GM04503 (cell line): Measurements from ENCODE around the gene CAMTA1.

Experiments
- DNase-seq: peaks from one replicate; pipeline ENCODE4 v3.0.0-alpha.2; 2012; ENCODE audit warnings: low read depth

Gene CAMTA1

DNA sequence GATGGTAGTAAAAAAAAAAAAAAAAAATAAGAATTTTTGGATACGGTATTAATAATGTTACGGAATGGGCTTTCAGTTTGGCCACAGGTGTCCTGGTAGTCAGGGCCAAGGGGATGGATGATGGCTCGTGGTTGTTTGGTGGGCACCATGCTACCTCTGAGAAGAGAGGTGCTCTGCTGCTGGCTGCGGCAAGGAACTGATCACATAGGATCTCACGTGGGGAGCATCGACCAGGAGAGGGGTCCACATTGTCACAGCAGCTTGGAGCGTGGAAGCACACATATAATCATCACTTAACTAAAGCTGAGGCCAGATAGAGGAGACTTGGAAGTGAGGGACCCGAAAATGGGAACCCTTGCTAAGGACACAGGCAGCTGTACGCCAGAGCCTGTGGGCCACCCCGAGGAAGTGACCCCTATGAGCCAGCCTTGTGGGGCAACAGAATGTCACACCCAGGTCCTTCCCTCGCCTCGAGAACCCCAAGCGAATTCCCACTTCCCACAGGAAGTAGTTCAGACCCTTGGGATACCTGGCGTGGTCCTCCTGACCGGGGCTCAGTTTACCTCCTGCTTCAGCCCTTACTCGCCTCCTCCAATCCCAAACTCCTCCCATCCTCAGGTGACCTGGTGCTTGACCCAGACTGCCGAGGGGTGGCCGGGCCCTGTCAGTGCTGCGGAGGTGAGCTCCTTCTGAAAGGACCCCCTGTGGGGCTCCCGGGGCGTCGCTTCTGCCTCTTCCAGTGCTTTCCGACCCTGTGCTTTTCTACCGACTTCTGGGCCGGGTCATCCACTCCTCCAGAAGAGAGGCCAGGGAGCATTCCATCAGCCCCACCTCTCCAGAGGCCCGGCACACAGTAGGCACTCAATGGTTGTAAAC is 222.0 kb downstream of the CAMTA1 start:
- DNase-seq = no peak

DNA sequence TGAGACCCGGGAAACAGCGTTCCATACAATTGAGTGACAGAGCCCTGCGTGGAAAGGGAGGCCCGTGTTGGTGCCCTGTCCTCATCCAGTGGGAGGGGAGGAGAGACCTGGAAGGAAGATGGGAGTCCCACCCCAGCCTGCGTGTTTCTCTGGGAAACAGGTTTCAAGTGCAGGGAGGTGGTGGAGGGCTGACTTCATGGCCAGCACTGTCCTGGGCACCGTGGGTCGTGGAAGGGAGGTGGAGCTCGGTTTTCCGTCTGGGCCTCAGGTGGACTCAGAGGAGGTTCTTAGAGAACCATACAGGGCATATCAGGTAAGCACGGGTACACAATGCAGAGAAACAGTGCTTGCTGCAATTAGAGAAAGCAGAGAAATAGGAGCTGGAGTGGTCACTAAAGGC is 222.6 kb downstream of the CAMTA1 start:
- DNase-seq = no peak

DNA sequence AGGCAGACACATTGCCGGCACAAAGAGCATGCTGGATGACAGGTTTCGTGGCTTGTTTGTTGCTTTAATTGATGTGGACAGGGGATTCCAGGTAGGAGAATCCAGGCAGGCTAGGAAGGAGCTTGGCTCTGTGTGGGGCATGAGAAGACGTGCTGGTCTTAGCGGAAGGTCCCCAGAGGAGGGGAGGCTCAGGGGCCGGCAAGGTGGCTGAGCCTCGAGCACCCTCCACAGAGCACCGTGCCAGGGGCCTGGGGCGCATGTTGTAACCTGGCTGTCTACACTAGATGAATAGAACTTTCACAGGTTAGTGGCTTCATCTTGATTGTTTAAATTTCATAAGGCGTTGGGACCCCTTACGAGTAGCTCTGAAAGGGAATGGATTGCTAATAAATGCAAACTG is 223.1 kb downstream of the CAMTA1 start:
- no peak for DNase-seq

DNA sequence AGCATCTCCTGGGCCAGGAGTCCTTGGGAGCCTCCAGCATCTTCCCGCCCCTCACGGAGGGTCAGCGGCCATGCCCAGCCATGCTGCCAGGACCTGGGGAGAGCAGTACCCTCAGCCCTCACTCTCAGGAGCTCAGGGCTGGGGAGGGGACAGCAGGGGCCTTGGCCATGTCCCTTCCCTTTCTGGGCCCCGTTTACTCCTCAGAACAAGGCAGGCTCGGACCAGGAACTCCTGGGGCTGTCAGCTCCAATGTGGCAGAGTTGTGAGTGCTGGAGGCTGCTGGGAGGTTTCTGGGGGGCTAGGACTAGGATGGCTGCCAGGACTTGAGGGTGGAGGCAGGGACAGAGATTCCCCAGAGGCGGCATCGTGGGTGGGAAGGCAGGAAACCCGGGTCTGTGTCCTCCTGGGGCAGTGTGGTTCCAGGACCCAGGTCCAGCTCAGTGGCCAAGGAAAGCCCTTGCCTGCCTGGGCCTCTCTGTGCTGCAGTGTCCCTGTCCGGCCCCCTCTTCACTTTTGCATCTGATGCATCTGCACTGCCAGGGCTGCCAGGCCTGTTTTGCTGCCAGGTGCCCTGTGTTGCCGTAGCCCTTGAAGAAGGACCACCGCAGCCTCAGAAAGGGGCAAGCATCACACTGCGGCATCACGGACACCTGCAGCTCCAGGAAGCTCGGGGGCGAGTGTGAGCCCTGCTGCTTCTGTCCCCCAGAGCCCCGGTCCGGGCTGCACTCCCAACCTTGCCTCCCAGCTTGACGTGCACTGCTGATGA is 223.9 kb downstream of the CAMTA1 start:
- DNase-seq = no peak

DNA sequence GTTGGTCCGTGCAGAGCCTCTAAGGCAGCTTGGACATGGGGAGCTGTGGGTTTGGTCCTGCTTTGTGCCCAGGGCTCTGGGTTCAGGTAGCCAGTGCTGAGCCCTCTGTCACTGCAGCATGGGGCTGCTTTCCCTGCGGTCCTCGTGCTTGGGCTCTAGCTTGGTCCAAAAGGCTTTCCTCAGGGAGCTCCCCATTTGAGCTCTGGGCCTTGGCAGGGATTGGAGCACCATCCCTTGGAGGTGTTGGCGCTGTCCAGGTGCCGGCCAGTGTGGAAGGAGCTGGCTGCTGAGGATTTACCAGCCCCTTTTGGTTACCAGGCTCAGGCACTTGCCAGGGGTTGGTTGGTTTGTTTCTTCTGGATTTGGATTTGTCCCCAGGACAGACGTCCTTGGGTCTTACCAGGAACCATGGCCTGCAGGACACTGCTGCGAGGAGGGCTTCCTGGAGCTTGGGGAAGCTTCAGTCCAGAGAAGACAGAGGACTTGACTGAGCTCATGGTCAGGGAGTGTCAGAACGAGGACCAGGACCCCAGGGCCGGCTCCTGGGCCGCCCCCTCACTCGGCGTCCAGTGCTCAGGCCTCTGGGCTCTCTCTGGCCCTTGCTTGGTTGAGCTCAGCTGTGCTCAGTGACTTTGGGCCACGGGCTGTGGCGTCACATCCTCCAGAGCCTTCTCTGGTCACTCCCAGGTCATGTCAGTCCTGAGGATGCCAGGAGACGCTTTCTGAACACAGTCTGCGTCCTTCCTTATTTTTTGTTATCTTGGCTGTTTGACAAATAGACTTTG is 224.7 kb downstream of the CAMTA1 start:
- no peak for DNase-seq

DNA sequence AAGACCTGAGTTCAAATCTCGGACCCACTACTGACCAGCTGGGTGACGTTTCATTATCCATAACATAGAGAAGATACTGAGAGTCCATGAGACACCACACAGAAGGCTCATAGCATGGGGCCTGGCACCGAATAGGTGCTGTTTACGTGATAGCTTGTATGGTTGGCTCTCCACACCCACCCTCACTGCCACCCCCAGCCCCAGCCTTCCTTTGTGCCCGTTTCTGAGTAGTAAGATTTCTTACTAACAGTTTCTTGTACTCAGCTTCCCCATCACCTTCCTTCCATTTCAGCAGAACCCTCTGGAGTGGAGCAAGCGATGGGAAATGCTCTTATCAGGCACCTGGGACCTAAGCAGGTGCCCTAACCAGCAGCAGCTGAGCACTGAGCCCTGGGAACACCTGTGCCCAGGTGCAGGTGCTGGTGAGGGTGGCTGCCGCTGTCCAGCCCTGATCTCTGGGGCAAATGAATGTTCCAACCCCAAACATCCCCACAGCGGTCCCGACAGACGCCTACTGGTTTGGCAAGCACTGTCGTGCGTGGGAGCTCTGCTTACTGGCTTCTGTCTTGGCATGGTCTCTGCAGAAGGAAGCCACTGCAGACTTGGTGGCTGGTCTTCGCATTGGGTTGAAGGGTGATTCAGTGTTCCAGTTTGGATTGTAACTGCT is 225.4 kb downstream of the CAMTA1 start:
- DNase-seq = no peak

DNA sequence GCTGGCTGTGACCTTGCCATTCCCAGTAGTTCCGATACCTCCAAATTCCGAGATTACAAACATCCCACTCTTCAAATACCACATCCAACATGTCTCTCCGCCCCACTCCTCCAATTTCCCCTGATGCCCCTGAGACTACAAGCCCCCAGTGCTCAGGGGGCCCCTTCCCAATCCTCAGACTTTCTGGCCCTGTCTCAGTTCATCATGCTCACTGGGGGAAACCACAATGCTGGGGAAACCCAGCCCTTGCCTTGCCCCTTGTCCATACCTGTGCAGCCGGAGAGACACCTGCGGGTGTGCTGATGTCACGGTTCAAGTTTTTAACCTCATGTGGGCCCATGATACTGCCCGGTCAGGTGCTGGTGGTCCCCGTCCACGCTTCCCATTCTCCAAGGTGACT is 226.6 kb downstream of the CAMTA1 start:
- DNase-seq = no peak

DNA sequence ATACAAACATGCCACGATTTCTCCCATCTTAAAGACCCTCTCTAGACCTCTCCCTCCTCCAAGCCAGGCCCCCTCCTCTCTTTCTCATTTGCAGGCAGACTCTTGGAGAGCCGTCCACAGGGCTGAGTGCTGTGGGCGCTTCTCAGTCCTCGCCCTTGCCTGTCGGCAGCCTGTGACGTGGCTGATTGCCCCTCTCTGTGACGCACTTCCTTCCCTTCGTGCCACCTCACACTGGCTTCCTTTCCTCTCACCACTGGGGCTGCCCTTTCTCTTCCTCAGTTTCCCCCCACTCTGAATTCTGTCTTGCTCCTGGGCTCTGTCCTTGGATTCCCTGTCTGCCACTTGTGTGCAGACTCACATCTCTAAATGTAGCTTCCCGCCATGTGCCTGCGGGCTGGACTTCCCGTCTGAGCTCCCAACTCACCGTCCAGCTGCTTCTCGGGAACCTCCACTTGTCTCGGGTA is 227.2 kb downstream of the CAMTA1 start:
- DNase-seq = no peak

DNA sequence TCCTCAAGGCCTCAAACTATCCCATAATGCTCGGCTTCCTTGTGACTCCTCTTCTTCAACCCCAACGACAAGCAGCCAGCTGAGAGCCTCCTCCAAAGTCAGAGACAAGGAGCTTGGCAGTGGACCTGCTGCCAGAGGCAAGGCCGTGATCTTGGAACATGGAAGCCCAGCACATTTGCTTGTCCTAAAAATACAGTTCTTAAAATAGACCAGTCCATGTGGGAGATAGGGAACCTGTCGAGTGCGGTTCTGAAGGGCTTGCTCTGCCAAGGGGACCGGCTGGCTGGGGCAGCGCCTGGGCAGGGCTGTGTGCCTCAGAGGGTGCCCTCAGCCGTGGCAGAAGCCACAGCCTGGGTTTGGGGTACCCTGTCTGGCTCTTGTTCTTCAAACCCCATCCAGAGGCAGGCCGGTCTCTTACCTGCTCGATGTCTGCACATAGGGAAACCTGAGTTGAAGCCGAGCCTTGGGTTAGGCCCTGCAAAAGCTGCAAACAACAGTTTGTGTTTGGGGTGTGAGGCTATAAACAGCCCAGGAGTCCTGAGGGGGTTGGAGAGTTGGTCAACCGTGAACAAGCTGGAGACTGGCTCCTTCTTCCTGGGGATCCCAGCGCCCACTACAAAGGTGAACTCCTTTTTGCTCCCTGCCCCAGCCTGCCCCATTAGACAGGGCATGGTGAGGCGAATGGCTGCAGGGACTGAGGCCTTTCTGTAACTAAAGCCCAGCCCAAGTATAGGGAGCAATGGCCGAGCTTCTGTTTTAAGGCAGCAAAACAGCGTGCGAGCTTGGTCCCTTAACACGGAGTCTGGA is 228.8 kb downstream of the CAMTA1 start:
- no peak for DNase-seq

DNA sequence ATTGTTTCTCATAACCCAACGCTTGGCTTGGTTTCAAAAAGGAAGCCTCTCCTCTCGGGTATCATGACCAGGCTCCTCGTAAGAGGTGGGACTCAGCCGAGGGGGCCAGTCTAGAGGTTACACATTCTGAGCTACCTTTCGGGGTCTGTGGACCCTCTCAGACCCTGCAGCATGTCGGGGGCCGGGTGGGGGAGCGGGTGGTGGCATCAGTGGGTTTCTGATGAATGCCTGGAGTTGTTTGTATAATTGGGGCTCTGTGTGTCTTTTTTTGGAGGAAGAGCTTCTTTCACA is 229.3 kb downstream of the CAMTA1 start:
- DNase-seq = no peak

DNA sequence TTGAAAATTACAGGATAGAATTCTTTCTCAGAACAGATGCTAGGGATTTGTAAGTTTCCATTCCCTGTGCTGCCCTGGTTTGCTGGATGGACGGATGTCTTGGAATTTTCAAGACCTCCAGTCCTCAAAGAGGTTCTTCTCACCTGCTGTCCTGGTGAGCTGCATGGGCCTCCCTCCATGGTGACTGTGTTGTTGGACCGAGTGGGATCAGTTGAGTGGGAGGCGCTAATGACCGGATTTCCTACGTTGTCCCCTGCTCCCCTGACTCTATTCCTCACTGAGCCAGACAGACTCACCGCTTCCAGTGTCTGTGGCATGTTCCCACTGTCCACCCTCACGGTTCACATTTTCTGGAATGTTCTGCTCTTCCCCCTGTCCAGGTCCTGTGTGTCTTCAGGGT is 229.8 kb downstream of the CAMTA1 start:
- DNase-seq = no peak

DNA sequence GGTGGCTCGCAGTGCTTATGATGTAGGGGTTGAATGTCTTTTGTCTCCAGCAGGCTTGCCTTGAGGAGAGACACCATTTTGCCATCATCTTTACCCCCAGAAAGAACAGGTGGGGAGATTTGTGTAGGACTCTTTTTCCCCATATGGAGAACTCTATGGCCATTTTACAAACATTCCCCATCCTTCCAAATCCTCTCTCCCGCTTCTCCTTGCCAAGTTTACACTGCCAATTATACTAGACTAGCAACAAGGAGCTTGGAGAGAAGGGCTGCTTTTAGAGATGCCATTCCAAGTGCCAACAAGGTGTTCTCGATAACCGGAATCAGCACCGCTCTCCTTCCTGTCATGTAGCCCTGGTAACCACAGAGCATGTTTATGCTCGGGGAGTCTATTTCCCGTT is 233.1 kb downstream of the CAMTA1 start:
- DNase-seq = no peak

DNA sequence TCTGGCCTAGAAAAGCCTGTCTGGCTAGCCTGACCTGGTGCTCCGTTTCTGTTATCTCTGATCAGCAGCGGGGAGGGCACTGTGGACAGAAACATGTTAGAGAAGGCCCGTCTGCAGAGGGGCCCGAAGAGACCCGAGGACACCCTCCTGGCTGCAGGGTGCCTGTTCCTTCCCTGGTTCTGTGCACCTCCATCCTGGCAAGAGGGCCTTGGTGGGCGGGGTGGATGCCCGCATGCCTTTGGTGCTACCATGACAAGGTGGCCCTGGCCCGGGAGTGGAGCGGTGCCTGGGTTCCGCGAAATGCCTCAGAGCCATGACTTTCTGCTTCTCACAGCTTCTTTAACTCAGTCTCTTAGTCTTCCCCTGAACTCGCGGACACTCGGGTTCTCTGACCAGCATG is 233.6 kb downstream of the CAMTA1 start:
- no peak for DNase-seq

DNA sequence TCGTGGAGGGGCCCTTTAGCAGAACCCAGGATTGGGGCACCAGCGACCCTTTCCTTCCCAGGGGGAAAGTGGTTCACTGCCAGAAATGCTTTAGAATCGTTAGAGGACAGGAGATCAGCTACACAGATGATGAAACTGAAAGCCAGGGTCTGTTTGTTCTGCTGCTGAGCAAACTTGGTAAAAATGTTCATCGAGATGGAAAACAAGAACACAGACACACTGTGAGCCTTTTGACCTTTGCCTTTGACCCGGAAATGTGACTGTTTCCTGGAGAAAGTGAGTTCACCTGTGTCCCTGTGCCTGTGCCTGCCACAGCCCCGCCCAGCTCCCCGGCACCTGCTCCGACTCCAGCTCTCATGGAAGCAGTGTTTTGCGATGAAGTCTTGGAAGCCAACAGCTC is 234.3 kb downstream of the CAMTA1 start:
- DNase-seq = no peak

DNA sequence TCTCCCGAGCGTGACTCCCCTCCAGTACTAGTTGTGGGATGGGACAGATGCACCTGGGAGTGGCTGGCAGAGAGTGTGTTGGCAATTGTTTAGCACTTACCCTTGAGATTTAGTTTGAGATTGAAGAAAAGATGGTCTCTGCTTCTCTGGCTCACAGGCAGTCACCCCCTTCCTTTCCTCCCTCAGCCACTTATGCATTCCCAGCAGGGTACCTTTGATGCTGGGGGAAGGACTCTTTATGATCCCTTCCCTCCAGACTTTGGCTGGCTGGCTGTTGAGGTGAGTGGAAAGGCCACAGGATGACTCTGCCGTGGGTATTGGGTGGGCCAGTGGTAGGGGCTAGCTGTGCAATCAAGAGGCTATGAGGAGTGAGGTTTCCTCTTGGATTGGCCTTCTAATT is 236.8 kb downstream of the CAMTA1 start:
- DNase-seq = no peak

DNA sequence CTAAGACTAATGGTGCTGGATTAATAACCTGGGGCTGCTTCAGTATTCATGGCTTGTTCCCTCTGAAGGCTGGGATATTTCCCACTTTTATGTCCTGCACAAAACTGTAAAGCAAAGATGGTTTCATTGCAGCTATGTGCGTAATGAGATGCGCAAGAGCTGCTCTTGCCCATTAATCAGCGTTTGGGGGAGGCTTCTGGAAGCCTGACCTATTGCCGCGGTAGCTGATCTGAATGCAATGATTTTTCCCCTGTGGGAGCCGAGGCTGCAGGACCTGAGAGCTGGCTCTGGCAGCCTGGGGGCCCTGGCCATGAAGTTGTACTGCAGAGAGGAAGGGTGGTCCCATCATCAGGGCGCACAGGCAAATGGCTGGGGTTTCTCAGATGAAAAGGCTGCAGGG is 239.8 kb downstream of the CAMTA1 start:
- no peak for DNase-seq

DNA sequence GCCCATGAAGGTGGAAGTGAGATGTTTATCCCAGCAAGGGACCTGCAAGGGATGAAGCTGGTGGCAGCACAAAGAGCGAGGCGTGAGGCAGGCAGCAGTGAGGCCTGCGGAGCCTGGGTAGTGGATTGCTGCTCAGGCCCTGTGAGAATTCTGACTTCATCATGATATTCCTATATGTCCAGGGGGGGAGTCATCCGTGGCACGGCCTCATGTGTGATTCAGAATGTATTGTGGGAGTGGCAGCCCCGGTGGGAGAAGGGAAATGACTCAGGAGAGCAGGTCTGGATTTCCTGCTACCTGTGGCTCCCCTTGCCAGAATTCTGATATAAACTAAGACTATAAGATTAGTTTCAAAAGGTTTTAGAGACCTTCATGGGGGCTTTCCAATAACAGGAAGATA is 240.9 kb downstream of the CAMTA1 start:
- DNase-seq = no peak

DNA sequence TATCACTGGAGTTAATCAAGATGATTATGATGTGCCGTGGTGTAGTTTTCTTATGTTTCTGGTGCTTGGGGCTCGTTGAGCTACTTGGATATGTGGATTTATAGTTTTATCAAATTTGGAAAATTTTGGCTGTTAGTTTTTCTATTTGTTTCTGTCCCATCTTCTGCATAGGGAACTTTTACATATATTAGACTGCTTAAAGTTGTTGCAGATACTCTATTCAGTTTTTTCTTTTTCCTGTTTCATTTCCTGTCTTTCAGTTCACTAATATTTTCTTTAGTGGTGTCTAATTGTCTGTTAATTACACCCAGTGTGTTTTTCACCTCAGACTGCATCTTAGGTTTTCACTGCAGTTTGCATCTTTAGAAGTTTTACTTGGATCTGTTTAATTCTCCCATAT is 247.7 kb downstream of the CAMTA1 start:
- no peak for DNase-seq

DNA sequence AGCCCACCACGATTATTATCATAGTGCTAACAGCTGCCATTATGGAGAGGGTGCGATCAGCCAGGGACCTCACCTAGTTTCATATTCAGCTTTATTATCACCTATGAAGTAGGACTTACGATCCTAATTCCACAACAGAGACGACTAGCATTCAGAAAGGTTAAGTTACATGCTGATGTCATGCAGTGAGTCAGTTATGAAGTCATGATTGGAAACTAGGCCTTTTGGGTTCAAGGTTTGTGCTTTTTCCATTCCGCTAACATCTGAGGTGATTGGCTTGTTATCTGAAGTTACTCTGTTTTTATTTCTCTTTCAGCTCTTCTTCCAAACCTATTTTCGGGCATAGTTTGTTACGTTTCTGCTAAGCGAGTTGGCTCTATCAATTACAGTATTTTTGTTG is 251.1 kb downstream of the CAMTA1 start:
- DNase-seq = no peak

DNA sequence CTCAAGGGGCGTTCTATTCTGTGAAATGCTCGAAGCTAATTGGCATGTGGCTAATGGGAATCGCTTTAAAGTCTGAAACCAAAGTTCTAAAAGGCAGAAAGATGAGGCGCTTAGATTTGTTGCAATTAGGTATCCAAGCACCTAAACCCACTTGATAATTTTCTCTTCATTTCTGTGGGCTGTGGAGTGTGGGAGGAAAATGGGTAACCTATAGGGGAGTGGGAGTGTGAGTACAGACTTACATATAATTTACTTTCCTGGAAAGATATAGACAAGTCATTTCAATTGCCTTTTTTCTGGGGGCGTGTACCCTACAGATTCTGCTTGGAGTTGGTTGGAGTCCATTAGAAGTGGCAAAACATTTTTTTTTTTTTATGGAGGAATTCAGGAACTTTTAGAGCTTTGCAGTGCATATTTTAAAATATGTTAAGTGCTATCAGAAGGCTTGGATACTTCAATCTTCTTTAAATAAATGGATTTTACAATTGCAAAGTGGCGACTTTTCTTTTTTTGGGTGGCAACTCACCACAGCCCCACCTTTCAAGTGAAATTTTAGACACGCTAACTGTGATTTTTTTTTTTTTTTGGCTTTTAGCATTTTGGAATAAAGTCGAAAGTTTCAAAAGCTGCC is 254.5 kb downstream of the CAMTA1 start:
- no peak for DNase-seq
